ENCODE data around the gene GPR132.

- TF ChIP-seq CTCF (IDR thresholded peaks at IDR 0.05), result no peak
- no peak for TF ChIP-seq POLR2A (IDR thresholded peaks at IDR 0.05)
- TF ChIP-seq POLR2AphosphoS5 (IDR thresholded peaks at IDR 0.05), result no peak
- TF ChIP-seq EP300 (IDR thresholded peaks at IDR 0.05), result no peak
Observed at GRCh38 chr14:105053421-105053820, 11.8 kb downstream of the GPR132 start.

Data from stomach (tissue), 4 donors.